GM18526 (cell line): ENCODE data around the gene ITSN2.

ENCODE experiments used
- POLR2A ChIP-seq: IDR thresholded peaks from 3 replicates; pipeline ENCODE4 v1.6.1; 2011; ENCODE audit not compliant: insufficient read length; ENCODE audit errors: extremely low read depth

ITSN2 gene

DNA sequence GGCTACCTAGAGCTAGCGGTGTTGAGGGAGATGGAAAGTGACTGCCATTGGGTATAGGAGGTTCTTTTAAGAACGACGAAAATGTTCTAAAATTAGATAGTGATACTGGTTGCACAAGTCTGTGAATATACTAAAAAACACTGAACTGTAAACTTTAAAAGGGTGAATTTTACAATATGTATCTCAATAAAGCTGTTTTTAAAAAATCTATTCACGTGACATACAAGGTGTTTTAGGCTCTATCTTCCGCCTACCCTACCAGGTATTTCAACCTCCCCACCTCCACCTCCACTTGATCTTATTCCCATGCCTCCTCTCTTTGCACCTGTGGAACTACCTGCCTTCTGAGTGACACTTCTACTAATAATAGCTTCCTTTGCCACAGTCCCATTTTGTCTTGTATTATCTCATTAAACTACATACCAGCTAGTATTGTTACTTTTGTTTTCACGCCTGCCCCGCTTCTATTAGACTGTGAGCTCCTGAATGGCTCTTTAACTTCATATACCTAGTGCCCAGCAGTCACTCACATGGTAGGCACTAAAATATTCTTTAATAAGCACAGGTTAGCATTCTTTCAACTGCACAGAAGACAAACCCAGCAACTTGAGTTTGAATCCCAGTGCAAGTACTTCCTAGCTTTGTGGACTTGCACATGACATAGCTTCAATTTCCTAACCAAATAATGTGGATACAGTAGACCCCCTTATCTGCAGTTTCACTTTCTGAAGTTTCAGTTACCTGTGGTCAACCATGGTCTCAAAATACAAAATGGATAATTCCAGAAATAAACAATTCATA is 9.3 kb downstream of the ITSN2 start:
- no peak for TF ChIP-seq POLR2A

DNA sequence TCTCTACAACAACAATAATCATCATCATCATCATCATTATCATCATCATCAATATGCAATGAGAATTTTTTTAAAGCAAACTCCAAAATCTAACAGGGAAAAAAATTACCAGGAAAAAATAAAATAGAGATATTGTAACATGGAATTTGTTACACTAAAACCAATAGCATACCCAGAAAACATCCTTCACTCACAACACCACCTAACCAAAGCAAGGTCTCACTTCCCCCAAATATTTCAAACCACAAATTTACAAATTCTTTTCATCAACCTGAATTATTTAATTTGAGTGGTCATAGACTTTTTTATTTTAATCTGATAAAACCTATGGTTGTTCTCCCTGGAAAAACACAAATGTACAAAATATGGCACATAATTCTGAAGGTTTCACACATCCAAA is 11.2 kb downstream of the ITSN2 start:
- TF ChIP-seq POLR2A, result no peak

DNA sequence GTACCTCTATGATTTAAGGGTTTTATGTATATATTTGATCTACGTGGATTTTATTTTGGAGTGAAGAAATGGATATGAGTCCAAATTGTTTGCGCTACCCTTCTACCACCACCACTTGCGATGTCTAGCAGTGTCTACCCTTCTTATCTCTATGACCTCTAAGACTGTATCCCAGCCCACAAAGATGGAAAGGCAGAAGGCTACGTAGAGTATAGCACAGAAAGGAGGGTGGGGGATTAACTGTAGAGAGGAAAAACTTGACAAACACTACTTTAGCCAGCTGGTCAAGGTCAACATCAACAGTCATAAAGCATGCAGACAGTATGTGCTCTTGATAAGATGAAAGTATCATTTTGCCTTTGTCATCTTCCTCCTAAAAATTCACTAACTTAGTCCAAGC is 14.4 kb downstream of the ITSN2 start:
- no peak for TF ChIP-seq POLR2A

DNA sequence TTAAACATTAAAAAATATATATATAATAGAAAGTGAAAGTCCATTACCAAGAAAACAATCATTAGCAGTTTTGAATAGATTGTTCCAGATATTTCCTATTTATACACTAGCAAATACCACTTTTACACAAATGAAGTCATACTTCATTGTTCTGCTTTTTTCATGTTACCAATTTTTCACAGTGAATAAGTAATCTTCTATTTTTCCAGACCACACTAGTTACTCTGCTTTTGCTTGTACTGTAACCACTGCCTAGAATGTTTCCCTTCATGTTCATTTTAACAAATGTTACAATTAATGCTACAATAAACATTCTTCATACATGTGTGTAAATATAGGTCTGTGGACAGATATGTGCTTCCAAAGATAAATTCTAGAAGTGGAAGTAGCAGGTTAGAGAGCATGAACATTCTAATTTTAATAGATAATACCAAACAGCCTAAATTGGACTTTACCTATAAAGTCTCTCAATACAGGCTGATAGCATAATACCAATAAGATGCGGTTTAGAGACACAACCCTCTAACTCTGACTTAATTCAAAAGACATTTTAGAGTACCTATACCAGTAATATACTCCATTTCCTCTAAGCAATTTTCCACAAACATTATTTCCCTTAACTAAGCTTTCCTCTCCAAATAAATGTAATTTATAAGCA is 17.0 kb downstream of the ITSN2 start:
- TF ChIP-seq POLR2A, result no peak

DNA sequence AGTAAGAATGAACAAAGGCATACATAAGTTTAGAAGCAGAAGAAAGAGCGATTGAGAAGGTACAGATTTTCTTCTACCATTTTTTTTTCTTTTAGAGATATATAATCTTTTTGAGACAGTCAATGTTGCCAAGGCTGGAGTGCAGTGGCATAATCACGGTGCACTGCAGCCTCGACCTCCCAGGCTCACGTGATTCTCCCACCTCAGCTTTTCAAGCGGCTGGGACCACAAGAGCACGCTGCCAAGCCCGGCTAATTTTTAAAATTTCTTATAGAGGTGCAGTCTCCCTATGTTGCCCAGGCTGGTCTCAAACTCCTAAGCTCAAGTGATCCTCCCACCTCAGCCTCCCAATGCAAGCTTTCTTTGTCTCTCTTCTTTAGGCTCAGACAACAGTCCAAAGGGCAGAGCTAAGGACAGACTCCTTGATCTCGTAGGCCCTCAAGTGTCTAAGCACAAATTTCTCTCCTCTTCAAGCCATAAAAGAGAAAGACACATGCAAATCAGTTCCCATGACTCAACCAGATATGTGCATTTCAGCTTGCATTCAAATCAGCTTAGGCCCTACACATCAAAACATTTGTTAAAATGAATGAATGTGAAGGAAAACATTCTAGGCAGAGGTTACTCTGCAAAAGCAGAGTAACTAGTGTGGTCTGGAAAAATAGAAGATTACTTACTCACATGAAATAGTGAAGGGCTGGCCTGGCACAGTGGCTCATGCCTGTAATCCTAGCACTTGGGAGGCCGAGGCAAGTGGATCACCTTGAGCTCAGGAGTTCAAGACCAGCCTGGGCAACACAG is 18.0 kb downstream of the ITSN2 start:
- TF ChIP-seq POLR2A, result no peak

DNA sequence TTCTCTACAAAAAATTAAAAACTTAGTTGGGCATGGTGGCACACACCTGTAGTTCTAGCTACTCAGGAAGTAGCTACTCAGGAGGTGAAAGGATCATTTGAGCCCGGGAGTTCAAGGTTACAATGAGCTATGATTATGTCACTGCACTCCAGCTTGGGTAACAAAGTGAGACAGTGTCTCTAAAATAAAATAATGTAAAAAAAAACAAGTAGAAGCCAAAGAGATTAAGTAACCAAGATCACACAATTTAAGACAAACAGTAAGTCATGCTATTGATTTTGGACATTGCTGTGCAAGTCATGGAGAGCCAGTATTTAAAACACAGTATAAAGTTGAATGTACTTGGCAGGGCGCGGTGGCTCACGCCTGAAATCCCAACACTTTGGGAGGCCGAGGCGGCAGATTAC is 20.5 kb downstream of the ITSN2 start:
- TF ChIP-seq POLR2A, result no peak

DNA sequence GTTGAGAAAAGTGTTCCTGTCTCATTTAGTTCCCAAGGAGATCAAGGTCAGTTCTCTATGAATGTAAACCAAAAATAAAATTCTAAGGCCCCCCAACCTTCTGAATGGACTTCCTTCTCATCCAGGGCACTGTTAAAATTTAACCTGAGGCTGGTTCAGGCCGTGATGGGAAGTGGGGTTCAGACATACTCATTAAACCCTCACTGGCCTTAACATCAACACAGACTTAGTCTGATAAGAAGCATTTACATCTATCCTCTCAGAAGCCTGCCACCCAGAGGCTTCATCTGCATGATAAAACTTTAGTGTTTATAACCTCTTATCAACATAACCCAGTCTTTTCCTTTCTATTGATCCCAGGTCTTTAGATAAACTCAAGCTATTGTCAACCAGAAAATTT is 22.4 kb downstream of the ITSN2 start:
- TF ChIP-seq POLR2A, result no peak

DNA sequence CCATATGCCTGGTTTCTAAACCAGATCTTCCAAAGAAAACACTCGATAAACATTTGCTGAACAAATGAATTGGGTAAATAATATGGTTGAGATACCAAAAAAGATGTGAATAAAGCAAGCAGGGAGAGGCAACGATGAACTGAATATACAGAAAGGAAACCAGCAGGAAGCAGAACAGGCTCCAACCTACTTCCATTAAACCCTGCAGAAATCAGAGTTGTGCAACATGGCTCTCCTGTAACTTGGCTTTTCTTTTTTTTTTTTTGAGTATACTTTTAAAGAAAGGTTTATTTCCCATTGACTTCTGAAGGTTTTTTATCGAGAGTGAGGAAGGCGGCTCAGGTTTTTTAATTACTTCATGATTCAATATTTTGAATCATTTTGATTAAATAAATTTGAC is 23.5 kb downstream of the ITSN2 start:
- no peak for TF ChIP-seq POLR2A

DNA sequence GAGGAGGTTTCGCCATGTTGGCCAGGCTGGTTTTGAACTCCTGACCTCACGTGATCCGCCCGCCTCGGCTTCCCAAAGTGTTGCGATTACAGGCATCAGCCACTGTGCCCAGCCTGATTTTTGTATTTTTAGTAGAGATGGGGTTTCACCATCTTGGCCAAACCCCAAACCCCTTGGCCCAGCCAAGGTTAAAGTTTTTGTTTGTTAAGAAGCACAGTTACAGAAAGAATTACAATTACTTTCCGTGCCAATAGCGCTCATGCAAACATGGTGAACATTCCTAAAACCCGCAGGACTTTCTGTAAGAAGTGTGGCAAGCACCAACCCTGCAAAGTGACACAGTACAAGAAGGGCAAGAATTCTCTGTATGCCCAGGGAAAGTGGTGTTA is 26.1 kb downstream of the ITSN2 start:
- no peak for TF ChIP-seq POLR2A

DNA sequence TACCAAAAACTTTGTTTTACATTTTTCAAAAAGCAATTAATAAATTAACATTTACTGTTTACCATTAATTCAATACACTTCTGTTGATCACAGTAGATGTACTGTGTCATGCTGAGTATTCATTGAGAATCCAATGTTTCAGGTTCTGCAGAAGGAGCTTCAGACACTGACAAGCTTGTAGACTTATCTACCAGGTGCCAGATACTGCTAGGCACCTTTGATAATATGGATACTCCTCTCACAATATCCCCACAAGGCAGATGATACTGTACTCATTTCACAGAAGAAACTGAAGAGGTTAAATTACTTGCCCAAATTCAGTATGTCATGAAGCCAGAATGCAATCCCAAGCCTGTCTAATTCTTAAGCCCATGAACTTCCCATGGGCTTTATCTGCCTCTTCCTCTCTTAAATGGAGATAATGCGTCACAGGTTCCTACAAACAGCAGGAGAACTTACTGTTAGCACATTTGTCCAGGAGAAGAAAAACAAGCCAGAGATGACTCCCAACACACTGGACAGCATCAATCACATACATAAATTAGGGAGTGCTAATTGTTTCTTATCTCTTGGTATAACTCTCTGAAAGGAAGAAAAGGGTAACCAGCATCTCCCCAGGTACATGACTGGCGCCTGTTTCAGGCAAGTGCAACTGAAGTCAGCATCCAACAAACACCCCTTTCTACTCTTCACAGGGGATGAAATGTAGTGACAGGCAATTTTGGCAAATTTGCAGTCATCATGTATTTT is 27.4 kb downstream of the ITSN2 start:
- TF ChIP-seq POLR2A, result no peak

DNA sequence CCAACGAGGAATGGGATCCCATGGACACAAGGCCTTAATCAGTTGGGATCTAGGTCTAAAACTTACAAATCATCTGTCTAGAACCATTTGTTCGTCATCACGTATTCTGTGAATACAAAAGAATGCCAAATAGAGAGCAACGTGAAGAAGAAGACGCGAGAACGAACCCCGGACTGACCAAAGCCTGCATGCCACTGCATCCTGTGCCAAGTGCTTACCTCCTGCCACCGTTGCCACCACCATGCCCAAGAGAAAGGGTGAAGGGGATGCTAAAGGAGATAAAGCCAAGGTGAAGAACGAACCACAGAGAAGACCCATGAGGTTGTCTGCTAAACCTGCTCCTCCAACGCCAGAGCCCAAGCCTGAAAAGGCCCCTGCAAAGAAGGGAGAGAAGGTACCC is 30.2 kb downstream of the ITSN2 start:
- TF ChIP-seq POLR2A, result no peak

DNA sequence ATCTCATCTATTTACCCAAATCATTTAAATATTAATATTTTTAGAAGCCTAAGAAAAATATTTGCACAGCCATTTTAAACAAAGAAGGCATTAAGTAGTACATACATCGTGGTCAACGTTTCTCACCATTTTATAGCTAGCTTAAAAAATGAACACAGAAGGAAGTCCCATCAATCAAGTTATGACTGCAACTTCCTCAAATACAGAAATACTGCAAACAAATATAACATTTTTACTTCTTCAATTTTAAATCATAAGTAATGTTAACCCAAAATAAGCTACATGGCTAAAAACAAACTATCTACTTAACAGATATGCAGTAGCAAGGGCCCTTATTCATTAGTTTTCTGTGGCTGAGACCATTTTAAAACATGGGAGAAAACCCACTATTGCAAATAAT is 30.6 kb downstream of the ITSN2 start:
- no peak for TF ChIP-seq POLR2A

DNA sequence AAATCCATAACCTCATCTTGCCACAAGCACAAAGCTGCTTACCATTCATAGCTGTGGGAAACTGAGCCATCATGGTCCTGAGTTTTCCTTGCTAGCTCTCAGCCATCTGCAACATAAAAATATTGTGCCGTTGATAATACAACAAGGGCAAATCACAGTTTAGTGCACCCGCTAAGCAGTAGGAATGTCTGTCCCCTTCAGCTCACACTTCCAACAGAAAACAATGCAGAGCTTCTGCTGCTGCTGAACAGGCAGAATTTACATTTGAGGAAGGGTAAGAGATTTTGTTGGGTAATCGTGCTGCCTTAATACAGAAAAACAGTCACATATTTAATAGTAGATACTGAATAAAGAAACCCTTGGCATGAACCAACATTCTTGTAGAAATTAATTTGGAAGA is 32.3 kb downstream of the ITSN2 start:
- TF ChIP-seq POLR2A, result no peak

DNA sequence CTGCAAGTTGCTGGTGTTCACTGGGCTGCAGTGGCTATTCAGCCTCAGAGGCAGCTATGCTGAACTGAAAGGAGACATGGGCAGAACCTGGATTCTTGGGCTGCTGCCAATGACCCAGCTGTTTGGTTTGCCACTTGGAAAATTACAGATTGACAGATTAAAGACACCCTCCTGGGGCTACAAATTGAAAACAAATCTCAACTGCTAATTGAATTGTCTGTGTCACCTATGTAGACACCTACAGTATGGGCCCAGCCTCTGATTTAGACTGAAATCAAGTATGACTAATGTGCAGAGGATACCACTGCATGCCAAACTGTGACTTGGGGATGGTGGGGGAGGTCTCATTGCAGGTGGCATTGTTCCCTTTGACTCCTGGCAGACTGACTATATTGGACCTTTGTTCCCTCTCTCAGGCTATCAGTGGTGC is 42.8 kb downstream of the ITSN2 start:
- no peak for TF ChIP-seq POLR2A

DNA sequence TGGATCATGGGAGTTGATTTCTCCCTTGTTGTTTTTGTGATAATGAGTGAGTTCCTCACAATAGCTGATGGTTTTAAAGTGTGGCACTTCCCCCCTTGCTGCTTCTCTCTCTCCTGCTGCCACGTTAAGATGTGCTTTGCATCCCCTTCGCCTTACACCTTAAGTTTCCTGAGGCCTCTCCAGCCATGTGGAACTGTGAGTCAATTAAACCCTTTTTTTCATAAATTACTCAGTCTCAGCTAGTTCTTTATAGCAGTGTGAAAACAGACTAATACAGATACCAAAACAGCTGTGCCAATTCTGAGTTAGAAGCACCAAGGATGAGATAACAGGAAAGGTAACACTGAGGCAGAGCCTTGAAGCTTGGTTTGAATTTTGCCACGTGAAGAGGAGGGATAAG is 44.7 kb downstream of the ITSN2 start:
- no peak for TF ChIP-seq POLR2A

DNA sequence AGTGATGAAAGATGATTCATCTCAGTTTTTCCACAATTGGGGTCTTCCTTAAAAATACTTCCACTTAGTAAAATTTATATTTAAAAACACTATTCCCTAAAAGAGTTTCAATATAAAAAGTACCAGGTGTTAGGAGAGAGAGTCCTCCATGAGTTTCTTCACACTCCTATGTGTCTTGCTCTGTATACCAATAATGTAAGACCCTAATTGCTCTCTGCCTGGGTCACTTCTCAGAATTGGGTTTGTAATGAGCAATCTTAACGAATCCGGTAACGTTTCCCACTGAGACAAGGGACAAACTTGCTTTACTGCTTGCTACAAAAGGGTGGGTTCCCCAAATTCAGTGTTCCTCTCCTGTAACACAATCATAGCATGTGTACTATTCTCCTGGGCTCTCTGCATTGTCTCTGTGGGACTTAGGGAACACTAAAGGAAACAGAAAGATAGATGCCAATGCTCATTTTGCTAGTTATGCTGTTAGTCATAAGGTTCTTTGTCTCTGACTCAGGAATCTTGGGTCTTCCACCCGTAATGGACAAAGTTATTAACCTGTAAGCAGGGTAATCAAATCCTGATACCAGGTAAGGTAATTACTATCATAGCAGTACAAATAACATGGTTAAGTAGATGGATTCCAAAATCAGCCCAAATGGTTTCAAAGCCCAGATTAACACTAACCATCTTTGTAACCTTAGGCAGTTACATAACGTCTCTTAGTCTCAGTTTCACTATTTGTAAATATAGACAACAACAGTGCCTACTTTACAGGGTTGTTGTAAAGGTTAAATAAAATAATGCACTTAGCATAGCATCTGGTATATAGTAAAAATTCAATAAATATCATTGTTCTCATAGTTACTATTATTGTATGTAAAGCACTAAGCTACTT is 46.3 kb downstream of the ITSN2 start:
- TF ChIP-seq POLR2A, result no peak
